HG02852 (cell line): ENCODE results near the gene VMP1.
"Not testable (repeated sequence)": the region's sequence is repeated elsewhere in the genome, so short reads cannot be mapped to it uniquely, and the experiment has no call there.

ENCODE experiments used
- ATAC-seq: cut with Tn5 transposase; IDR thresholded peaks from one replicate; pipeline ENCODE4 v1.9.1; 2021; ENCODE audit warnings: mild to moderate bottlenecking, moderate library complexity; ENCODE audit not compliant: unreplicated experiment

Gene VMP1

GRCh38 chr17:59853919-59854729 lies 146.7 kb downstream of the VMP1 start:
- not testable (repeated sequence) for ATAC-seq

DNA sequence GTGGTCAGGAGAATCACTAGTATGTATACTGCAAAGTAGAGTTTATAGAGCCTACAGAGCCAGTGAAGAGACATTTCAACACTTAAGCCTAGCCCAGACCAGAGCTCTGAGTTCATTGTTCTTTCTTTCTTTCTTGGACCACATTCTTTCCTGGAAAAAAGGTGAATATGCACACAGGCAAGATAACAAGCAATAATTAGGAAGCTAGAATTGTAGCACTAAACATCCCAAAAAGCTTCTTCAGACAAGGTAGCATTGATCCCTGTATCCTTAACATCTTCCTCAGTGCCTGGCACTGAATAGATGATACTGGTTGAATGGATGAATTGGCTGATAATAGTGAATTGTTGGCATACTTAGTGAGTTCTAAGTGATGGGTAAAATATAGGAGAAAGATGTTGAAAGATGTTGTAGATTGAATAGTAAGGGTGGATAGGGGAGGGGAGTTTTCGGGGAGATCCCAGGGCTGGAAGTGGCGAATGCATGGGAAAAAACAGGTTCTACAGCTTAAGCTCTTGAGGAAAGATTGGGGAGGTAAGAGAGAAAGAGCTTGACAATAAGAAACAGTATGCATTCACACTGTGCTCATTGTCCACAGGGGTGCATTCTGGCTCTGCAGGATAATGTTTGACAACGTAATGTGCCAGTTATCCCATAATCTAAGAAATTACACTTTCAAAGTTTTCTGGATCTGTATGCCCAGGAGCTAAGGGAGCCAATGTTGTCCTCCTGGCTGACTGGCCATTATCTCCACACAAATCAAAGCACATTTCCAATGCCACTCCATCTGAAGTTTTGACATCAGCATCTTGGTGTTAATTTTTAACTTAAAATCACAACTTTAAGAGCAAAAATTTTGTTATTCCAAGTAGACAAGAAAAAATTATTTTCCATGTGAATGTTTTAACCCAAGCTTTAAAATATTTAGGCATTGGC lies 149.7 kb downstream of the VMP1 start:
- no peak for ATAC-seq

- no peak for ATAC-seq
These were observed 150.8 kb downstream of the VMP1 start for GRCh38 chr17:59858167-59858816.

DNA sequence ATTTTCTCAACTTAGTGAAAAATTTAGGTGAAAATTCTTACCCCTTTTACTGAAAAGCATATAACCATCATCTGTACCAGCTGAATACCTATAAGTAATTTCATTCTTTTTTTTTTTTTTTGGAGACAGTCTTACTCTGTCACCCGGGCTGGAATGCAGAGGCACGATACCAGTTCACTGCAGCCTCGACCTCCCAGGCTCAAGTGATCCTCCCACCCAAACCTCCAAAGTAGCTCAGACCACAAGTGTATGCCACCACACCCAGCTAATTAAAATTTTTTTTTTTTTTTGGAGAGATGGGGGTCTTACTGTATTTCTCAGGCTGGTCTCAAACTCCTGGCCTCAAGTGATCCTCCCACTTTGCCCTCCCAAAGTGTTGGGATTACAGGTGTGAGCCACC lies 151.5 kb downstream of the VMP1 start:
- no peak for ATAC-seq

DNA sequence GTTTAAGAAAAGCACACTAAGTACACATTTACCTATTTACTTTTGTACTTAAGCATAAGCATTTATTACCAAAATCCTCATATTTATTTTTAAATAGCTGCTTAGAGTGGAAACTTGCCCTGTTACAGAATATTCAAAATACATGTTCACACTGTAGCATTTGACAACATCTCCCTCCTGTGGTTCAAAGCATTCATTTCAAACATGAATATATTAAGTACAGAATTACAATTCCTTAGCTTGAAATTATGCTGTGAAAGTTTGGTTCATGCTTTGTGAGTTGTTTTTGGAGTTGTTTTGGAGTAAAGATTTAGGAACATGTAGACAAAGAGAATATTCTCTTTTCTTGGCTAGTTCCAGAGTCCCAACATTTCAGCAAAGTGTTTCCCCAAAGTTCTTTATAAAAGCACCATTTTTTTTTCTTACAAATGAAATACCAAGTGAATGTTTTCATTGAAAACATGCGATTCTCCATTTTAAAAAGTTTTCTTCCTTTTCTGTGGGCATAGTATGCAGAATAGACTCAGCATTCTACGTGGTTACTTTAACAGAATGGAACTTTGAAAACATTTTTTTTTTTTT lies 152.1 kb downstream of the VMP1 start:
- no peak for ATAC-seq

DNA sequence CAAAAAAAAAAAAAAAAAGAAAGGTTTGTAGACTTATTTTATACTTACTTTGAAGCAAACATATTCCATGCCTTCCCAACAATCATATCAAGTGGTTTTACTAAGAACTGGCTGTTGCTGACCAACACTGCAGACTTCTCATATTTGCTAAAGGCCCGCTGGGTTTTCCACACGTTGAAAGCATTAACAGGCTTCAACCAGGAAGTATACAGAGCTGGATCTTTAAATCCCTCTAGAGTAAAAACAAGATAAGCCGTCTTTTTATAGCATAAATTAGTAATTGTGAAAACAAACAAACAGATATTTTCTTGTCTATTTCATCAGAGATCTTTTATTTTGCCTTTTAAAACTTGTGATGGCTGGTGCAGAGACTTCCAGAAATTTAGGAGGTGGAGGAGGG lies 156.2 kb downstream of the VMP1 start:
- ATAC-seq = no peak

- no peak for ATAC-seq
These were observed 162.4 kb downstream of the VMP1 start for GRCh38 chr17:59869941-59870218.

GRCh38 chr17:59870482-59870881 lies 163.0 kb downstream of the VMP1 start:
- no peak for ATAC-seq

DNA sequence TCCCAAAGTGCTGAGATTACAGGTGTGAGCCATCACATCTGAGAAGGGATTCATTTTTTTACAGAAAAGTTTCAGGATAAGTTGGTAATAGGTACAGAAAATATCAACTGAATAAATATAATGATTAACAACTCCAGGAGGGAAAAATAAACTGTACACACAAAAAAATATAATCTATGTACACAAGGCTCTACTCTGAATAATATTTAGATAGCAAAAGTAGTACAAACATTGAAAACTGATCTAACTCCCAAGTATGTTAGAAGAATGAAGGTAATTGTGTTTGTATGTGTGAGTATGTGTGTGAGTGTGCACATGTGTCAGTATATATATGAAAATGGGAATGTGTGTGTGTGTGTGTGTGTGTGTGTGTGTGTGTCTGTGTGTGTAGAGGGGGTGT lies 164.9 kb downstream of the VMP1 start:
- no peak for ATAC-seq

DNA sequence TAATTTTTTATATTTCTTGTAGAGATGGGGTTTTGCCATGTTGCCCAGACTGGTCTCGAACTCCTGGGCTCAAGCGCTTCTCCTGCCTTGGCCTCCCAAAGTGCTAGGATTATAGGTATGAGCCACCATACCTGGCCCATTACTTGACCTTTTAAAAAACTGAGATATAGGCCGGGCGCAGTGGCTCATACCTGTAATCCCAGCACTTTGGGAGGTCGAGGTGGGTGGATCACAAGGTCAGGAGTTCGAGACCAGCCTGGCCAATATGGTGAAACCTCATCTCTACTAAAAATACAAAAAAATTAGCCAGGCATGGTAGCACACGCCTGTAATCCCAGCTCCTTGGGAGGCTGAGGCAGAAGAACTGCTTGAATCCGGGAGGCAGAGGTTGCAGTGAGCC lies 166.0 kb downstream of the VMP1 start:
- not testable (repeated sequence) for ATAC-seq

DNA sequence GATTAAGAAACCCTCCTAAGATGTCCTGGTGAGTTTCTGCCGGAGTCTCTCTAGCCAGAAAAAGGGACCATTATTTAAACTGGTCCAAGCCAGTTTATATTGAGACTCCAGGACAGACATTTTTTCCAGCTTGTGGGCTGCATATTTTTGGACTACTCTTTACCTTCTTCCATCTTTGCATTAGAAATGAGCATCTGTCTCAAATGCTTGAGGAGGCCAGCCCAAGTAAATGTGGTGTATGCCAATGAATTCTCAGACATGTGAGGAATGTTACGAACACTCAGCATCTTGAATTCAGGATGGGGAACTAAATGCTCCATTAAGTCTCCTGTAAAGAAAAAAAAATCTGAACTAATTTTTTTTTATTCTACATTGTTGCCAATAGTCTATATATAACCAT lies 166.9 kb downstream of the VMP1 start:
- no peak for ATAC-seq

DNA sequence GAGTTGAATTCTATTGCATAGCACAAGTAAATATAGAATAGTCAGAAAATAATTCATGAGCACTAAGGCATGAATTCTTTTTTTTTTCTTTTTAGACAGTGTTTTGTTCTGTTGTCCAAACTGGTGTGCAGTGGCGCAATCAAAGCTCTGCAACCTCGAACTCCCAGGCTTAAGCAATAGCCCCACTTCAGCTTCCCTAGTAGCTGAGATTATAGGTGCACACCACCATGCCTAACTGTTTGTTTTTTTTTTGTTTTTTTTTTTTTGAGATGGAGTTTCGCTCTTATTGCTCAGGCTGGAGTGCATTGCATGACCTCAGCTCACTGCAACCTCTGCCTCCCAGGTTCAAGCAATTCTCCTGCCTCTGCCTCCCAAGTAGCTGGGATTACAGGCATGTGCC lies 168.7 kb downstream of the VMP1 start:
- no peak for ATAC-seq

DNA sequence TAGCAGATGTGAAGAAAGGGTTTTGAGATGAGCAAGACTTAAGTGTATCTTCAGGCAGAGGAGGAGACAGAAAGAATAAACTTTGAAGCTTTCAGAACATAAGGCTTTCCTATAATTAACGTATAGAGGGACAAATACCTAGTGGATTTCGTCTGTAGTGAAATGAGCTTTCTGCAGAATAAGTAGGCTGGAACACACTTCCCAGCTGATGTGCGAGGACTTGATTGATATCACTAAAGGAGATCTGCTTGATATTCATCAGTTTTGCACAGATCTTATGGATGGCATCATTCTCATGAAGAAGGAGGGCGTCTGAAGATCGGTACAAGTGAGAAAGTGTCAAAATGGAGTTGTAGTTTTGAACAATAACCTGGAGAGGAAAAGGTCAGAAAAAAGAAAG lies 170.5 kb downstream of the VMP1 start:
- no peak for ATAC-seq

- ATAC-seq = no peak
These were observed 171.2 kb downstream of the VMP1 start for GRCh38 chr17:59878624-59879023.

- ATAC-seq = no peak
These were observed 177.4 kb downstream of the VMP1 start for GRCh38 chr17:59884861-59885260.

DNA sequence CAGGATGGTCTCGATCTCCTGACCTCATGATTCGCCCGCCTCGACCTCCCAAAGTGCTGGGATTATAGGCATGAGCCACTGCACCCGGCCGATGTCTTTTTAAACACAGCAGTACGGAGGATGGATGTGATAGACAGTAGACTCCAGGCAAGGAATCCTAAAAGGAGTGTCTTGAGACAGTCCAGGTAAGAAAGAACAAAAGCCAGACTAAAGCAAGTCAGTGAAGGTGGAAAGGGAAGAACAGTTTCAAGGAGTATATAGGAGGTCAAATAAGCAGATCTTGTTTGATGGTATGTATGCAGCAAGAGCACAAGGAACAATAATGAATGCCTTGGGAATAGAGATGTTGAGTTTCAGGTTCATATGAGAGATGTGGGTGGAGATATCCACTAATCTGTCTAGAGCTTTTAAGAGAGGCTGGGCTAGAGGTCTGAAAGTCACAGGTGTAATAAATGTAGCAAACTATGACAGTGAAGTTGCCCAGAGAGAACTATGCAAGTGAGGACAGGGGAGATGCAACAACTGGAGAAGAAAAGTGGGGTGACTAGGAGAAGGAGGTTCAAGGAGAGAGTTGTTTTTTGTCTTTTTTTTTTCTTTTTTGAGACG lies 180.8 kb downstream of the VMP1 start:
- ATAC-seq = no peak

DNA sequence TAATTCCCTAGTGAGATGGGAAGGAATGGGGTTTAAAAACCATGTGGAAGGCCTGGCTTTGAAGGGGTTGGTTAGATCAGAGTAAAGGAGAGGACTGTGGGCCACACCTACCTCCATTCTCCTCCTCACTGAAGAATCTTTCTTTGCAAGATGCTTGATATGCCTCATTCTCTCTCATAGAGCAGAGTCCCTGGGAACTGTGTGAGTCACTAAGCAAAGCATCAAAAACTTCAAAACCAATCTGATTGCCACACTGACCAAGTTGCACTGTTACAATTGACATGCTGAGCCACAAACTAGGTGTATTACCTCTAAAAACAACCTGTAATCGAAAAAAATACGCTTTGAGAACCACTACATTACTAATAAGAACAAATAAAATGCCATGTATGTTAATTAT lies 183.3 kb downstream of the VMP1 start:
- ATAC-seq = no peak
